SJCRH30 (cell line): ENCODE measurements around the gene GNAS-AS1. TPM values are rescaled to one million over a fixed set of nuclear protein-coding genes. Genes with fewer than 3 reads are reported as not detected.
A peak's percentile ranks its signal among the peaks of the same experiment; 100 is the strongest.

Experiments
- DNase-seq, 2 experiments: peaks; one replicate each; pipeline ENCODE4 v3.0.0-alpha.2; 2015 to 2020
- H3K27ac ChIP-seq: fragments of 250-450 bp; sonication (Bioruptor Pico); 2 replicates; pipeline ENCODE4 v1.5.1; 2020; ENCODE audit warnings: mild to moderate bottlenecking, moderate library complexity
- H3K27me3 ChIP-seq: fragments of 250-450 bp; sonication (Bioruptor Pico); 2 replicates; pipeline ENCODE4 v1.5.1; 2020; ENCODE audit warnings: mild to moderate bottlenecking, moderate library complexity
- H3K36me3 ChIP-seq: fragments of 250-450 bp; sonication (Bioruptor Pico); 2 replicates; pipeline ENCODE4 v1.5.1; 2020; ENCODE audit warnings: mild to moderate bottlenecking, moderate library complexity
- H3K4me1 ChIP-seq: fragments of 250-450 bp; sonication (Bioruptor Pico); 2 replicates; pipeline ENCODE4 v1.5.1; 2020; ENCODE audit warnings: mild to moderate bottlenecking, moderate library complexity
- H3K4me3 ChIP-seq: fragments of 250-450 bp; sonication (Bioruptor Pico); 2 replicates; pipeline ENCODE4 v1.5.1; 2020; ENCODE audit warnings: mild to moderate bottlenecking, moderate library complexity
- H3K9me3 ChIP-seq: fragments of 250-450 bp; sonication (Bioruptor Pico); replicated peaks from 2 replicates; pipeline ENCODE4 v1.5.1; 2020; ENCODE audit warnings: mild to moderate bottlenecking, moderate library complexity
- total RNA-seq: library from RNA; depleted of rRNA; stranded (reverse); fragments of >200 nt; shearing (Covaris generic); gene quantifications from 2 replicates; pipeline ENCODE4 v1.2.3, GENCODE V29; 2014

The GNAS-AS1 gene
- total RNA-seq, 1 experiment from 2014 or later = not detected

DNA sequence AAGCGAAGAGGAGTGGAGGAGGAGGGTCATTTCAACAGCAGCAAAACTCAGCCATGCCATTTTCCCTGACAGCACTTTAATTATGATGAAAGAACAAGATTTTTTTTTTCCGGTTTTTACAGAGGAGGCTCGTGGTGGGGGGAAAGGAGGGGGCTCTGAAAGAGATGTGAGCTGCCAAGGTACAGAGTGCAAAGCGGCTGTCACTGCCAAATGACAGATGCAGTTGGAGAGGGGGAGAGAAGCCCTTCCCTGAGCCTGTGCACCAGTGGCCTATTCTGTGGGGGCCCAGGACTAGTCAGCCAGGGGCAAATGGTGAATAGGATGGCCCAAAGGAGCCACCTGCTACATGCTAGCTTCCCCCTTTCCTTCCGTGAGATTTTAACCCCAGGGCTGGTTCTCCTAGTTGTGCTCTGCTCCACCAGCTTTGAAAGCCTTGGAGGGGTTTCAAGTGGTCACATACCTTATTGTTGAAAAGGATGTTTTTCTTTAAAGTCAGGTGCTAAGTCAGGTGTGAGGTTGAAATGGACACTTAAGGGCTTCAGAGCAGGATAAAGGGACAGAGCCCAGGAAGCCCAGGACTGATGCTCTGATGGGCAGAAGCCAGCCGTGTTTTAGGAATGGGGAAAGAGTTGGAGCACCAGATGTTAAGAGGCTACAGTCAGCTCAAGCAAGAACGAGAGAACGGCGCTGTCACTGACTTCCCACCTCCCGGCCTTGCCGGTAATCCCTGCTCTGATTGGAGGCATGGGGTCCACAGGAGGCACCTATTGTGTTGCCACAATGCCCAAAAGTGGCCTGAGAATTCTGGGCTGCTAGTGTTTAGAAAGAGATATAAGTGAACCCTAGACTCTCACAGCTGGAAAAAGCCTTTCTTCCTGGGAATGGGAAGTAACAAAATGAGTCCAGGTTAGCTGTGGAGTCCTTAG lies 26.6 kb upstream of the GNAS-AS1 start:
- Histone ChIP-seq H3K4me1 (peaks cover 7% of the 10 kb centered on the region), H3K27ac (no peak overlapping the region), H3K27me3 (no peaks in the 10 kb centered on the region), H3K36me3 (no peaks in the 10 kb centered on the region), H3K4me3 (no peak overlapping the region), H3K9me3 (no peaks in the 10 kb centered on the region)
- DNase-seq = no peak

DNA sequence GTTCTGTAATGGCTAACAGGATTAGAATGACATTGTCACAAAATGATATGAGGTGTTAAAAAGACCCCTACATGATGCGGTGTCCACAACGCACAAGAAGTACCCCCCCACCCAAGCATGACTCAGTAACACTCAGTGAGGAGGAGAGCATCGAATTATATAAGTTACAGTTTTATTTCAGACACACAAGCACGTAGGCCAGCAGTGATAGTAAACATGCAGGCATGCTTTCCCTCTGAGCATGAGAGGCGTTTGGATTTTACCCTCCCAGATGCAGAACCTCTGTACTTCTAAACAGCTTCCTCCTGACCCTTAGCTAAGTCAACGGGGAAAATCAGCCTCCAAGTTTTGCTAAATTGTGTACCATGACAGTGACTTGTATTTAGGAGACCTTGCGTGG lies 25.7 kb upstream of the GNAS-AS1 start:
- no peaks in the 10 kb centered on the region for H3K36me3 ChIP-seq
- H3K27ac ChIP-seq = no peak overlapping the region
- no peak overlapping the region for H3K4me3 ChIP-seq
- no peaks in the 10 kb centered on the region; the same call in 1 of the 2 replicates for H3K4me1 ChIP-seq
- no peaks in the 10 kb centered on the region for H3K27me3 ChIP-seq
- DNase-seq = no peak
- H3K9me3 ChIP-seq = no peaks in the 10 kb centered on the region; the same call in 1 of the 2 replicates

DNA sequence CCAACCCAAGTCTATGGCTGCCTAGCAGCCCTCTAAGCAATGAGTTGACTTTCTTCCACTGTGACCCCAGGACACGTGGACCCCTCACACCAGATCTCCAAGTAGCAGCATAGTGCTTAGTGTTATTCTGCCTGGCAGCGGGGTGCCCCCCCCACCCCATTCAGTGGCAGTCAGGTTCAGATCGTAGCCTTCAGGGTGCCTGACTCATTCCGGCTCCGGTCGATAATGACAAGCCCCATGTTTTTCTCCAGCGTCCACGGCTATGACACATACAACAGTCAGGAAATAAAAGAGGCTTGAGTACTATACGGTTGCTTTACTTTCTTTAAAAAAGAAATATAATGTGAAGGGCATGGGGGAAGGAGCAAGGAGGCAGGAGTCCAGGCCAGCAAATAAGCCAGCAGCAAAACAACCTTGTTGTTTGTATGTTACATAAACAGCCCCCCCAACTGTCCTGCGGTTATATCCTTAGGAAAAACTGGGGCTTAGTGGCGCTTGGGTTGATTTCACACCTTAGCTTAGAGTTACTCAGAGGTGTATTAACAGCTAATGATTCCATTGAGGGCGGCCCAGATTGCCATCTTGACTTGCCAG lies 24.9 kb upstream of the GNAS-AS1 start:
- no peak for DNase-seq
- Histone ChIP-seq H3K4me3 (no peak overlapping the region), H3K27me3 (no peaks in the 10 kb centered on the region), H3K27ac (no peak overlapping the region), H3K9me3 (no peaks in the 10 kb centered on the region; the same call in 1 of the 2 replicates), H3K36me3 (no peaks in the 10 kb centered on the region), H3K4me1 (peaks cover 4% of the 10 kb centered on the region)

DNA sequence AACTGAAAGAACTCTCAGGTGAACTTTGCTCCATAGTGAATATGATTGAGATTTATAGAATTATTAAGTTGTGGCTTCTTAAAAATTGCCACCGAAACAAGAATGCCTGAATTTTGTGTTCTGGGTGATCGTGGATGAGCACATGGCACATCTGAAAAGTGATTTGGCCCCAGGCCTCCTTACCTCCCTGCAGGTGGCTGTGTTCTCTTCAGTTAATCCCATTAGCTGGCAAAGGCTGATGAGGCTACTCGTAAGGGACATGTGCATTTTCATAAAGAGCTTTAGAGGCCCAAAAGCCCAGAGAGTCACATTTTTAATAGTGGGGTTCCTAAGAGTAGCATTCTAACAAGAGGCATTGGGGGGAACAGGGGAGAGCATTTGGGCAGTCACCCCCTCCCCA lies 24.4 kb upstream of the GNAS-AS1 start:
- H3K4me3 ChIP-seq = no peak overlapping the region
- H3K9me3 ChIP-seq = no peaks in the 10 kb centered on the region; the same call in 1 of the 2 replicates
- no peaks in the 10 kb centered on the region for H3K36me3 ChIP-seq
- H3K27ac ChIP-seq = no peak overlapping the region
- H3K27me3 ChIP-seq = no peaks in the 10 kb centered on the region
- H3K4me1 ChIP-seq = peaks cover 6% of the 10 kb centered on the region
- no peak for DNase-seq

DNA sequence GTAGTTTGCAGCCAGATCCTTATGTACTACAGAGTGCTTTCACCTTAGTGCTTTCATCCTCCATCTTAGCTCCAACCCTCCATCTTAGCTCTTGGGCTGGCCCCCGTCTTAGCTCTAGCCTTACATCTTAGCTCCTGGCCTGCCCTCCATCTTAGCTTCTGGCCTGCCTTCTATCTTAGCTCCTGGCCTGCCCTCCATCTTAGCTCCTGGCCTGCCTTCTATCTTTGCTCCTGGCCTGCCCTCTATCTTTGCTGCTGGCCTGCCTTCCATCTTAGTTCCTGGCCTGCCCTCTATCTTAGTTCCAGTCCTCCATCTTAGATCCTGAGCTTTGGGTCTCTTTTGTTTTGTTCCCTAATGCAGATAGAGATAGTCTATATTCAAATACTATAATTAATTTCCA lies 23.8 kb upstream of the GNAS-AS1 start:
- H3K9me3 ChIP-seq = no peaks in the 10 kb centered on the region; the same call in 1 of the 2 replicates
- H3K4me1 ChIP-seq = peaks cover 6% of the 10 kb centered on the region
- H3K27ac ChIP-seq = no peak overlapping the region
- DNase-seq = no peak
- no peak overlapping the region for H3K4me3 ChIP-seq
- H3K27me3 ChIP-seq = no peaks in the 10 kb centered on the region
- no peaks in the 10 kb centered on the region for H3K36me3 ChIP-seq

DNA sequence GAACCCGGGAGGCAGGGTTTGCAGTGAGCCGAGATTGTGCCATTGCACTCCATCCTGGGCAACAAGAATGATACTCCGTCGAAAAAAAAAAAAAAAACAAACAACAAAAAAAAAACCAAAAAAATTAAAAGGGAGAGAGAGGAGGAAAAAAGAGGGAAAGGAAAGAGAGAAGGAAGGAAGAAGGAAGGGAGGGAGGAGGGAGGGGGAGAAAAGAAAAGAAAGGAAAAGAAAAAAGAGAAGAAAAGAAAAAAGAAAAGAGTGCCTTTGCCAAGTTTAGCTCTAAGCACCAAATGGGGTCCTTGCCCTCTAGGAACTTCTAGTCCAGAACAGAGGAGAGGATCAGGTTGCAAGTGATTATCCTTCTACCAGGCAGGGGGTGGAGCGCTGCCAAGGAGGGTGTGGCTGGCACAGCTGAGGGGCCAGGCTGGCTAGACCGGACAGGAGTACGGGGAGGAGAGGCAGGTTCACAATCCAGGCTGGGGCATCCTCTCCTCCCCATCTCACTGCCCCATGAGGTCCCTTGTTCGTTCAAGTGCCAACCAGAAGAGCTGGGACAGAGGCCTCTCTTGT lies 20.9 kb upstream of the GNAS-AS1 start:
- no peaks in the 10 kb centered on the region; the same call in 1 of the 2 replicates for H3K9me3 ChIP-seq
- H3K4me1 ChIP-seq = peaks cover 6% of the 10 kb centered on the region
- no peak overlapping the region for H3K4me3 ChIP-seq
- no peaks in the 10 kb centered on the region for H3K36me3 ChIP-seq
- no peaks in the 10 kb centered on the region for H3K27me3 ChIP-seq
- no peak overlapping the region for H3K27ac ChIP-seq
- peak in 1 of 2 experiments; percentile 59 for DNase-seq

DNA sequence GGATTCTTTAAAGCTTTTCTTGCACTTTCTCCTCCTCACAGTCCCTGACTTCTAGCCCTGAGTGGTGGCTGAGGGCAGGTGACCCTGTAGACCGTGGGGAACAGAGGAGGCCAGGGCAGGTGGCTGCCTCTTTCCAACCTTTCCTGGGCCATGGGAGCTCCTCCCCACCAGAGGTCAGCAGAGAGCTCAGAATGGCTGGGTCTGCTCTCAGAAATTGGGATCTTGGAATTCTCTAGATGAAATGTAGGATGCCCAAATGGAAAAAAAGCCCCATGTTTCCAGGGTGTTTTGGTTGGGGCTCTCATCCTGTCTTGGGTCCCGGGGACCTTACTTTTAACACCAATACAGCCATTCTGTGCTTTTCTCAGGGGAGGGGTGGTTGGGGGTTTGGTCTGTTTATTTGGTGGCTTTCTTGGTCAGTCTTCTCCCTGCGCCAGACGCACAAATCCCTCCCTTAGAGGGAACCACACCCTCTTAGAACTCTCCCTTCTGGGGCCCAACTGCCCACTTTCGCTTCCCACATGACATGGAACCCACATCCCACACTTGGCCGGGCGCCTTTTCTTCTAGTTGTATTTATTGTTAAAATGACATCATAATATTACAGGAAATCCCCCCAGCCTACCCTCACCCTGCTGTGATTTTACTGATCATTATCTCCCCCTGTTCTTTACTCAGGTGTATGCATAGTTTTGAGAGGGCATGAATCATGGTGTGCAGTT lies 19.8 kb upstream of the GNAS-AS1 start:
- peaks cover 6% of the 10 kb centered on the region for H3K4me1 ChIP-seq
- H3K4me3 ChIP-seq = no peak overlapping the region
- H3K27ac ChIP-seq = no peak overlapping the region
- no peaks in the 10 kb centered on the region for H3K36me3 ChIP-seq
- DNase-seq = peak; percentile 81 to 96
- no peaks in the 10 kb centered on the region for H3K27me3 ChIP-seq
- H3K9me3 ChIP-seq = no peaks in the 10 kb centered on the region; the same call in 1 of the 2 replicates

DNA sequence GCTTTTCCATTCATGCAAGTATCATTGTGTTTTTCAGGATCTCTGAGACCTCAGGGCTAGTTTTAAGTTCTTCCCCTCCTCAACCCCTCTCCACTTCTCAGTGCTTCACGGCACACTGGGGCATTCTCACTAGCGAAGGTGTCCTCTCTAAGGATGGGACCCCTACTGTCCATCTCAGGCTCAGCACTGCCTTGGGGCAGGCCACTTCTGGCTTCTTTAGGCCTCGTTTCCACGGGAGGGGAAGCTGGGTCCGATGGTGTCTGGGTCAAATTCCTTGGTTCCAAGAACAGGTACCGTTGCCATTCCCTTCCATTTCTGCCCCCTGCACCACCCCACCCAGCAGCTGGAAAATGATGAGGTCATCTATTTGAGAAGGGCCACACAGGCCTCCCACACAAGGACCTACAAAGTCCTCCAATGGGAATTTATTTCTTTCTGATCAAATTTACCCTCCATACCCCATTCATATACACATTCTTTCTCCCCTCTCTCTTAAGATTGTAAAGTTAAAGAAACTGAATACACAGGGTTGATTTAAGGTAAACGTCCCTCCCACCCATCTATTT lies 19.0 kb upstream of the GNAS-AS1 start:
- no peak for DNase-seq
- Histone ChIP-seq H3K9me3 (no peaks in the 10 kb centered on the region; the same call in 1 of the 2 replicates), H3K4me3 (no peak overlapping the region), H3K27me3 (no peaks in the 10 kb centered on the region), H3K27ac (no peak overlapping the region), H3K36me3 (no peaks in the 10 kb centered on the region), H3K4me1 (peaks cover 6% of the 10 kb centered on the region)

DNA sequence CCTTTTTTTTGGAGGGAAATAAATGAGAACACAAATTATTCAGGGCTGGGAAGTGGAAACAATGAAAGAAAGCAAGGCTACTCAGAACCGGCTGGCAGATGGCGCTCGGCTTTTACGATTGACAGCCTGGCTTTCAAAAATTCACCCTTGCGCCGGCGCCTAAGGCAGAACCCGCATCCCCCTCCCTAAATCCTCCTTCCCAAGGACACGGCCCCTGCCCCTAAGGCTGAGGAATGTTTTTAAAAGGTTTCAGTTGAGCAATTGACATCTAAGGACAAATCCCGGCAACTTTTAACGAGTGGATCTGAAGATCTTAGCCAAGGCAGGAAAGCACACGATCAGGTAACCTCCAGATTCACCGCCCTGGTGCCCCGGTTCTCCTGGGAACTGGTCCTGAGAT lies 18.1 kb upstream of the GNAS-AS1 start:
- Histone ChIP-seq H3K27me3 (no peaks in the 10 kb centered on the region), H3K4me1 (peaks cover 6% of the 10 kb centered on the region), H3K4me3 (no peak overlapping the region), H3K9me3 (no peaks in the 10 kb centered on the region; the same call in 1 of the 2 replicates), H3K27ac (no peak overlapping the region), H3K36me3 (no peaks in the 10 kb centered on the region)
- DNase-seq = no peak

DNA sequence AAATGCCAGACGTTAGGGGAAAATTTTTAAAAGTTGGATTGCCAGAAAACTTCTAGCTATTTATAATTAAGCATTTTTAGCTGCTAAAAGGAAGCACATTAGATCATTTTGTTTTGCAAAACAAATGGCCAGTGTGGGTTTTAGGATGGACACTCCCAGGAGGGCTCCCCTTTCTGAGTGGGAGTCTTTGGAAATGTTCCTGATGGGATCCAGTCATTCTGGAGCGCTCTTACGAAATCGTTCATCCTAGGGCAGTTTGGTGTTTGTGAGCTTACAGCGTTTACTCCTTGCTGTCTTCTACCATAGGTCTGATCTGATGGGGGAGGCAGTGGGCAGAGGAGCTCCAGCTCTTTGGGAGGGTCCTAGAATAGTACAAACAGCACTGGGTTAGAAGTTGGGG lies 16.5 kb upstream of the GNAS-AS1 start:
- peaks cover 6% of the 10 kb centered on the region for H3K4me1 ChIP-seq
- no peak for DNase-seq
- no peaks in the 10 kb centered on the region; the same call in 1 of the 2 replicates for H3K9me3 ChIP-seq
- H3K36me3 ChIP-seq = no peaks in the 10 kb centered on the region
- no peaks in the 10 kb centered on the region for H3K27me3 ChIP-seq
- H3K4me3 ChIP-seq = no peak overlapping the region
- no peak overlapping the region for H3K27ac ChIP-seq

DNA sequence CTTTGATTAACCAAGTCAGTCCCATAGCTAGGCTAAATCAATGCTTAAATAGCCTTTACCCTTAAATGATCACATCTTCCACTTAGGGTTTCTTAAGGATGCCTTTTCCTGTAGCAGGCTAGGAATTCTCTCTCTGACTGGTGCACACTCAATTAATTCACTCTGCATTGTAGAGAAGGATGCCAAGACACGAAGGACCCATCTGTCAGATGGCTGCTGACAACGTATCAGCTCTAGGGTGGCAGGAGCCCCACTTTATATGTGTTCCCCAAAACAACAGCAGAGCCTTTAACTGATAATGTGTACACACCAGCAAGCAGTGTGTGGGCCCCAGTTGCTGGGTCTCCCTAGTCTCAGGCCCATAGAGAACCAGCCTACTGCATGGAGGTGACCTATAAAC lies 15.1 kb upstream of the GNAS-AS1 start:
- no peaks in the 10 kb centered on the region for H3K36me3 ChIP-seq
- no peak overlapping the region for H3K27ac ChIP-seq
- H3K4me1 ChIP-seq = peaks cover 4% of the 10 kb centered on the region
- H3K9me3 ChIP-seq = no peaks in the 10 kb centered on the region
- no peak for DNase-seq
- H3K27me3 ChIP-seq = no peaks in the 10 kb centered on the region
- no peak overlapping the region for H3K4me3 ChIP-seq

DNA sequence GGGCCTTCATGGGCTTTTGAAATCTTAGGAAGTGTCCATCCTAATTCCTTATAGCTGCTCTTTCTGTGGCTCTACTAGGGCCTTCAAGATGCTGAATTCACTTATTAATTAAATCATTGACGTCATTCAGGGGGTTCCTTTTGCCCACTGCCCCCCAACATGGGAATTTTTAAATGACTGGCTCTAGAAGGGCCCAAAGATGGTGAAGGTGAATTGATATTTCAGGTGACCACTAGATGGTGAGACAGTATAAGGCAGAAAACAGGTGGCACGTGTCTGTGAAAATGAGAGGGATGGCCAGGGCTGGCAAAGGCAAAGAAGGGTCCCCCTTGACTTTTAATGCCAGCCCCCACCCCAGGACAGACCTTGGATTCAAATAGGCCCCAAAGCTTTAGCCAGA lies 13.6 kb upstream of the GNAS-AS1 start:
- no peaks in the 10 kb centered on the region for H3K27me3 ChIP-seq
- H3K9me3 ChIP-seq = no peaks in the 10 kb centered on the region

DNA sequence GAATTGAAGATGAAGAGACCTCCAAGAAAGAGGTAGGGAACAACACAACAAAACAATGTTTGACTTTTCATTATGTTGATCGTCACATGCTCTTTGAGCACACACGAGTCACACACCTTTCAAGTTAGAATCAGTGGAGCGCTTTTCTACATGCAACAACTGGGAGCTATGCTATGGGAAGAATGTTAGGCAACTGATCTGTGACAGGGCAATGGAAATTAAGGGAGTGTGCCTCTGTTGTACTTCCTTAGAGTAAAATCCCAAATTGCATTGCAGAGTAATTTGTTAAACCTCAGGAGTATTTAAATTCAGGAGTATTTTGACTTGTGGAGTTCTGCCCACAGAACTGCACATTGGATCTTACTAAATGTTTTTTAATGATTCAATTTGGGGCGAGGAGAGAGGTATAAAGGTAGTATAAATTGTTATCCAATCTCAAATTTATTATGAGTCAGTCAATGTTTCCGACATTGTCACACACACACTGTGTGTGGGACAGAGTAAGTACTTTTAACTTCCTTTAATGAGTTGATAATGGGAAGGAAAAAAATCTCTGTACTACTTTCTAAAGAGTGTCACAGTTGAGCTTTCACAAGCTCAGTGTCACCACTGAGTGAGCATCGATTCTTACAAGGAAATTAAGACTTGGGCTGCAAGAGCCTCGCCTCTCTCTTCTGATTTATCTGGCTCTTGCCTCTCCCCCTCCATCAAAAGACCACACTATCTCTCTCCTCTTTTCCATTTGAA lies 12.5 kb upstream of the GNAS-AS1 start:
- no peaks in the 10 kb centered on the region for H3K36me3 ChIP-seq

More for the DNA sequence above, 13.6 kb upstream of the GNAS-AS1 start:
- Histone ChIP-seq H3K36me3 (no peaks in the 10 kb centered on the region), H3K27ac (no peak overlapping the region), H3K4me3 (no peak overlapping the region), H3K4me1 (no peaks in the 10 kb centered on the region)
- DNase-seq = peak in 1 of 2 experiments; percentile 64

More for the DNA sequence above, 12.5 kb upstream of the GNAS-AS1 start:
- H3K27me3 ChIP-seq = 0 out of 2 replicates have a peak, but pooled peaks cover 2% of the 10 kb centered on the region
- no peaks in the 10 kb centered on the region for H3K9me3 ChIP-seq
- H3K27ac ChIP-seq = no peak overlapping the region
- H3K4me3 ChIP-seq = no peak overlapping the region
- H3K4me1 ChIP-seq = no peaks in the 10 kb centered on the region
- DNase-seq = no peak
